ENCODE results near the gene ADARB2.

GRCh38 chr10:1670541-1671365 lies 66.6 kb downstream of the ADARB2 start:
- no peak for TF ChIP-seq CTCF (IDR thresholded peaks at IDR 0.05)
- no peak for TF ChIP-seq POLR2AphosphoS5 (IDR thresholded peaks at IDR 0.05)
